Measurements from ENCODE around the gene MYO10.
"Not testable (repeated sequence)": the region's sequence is repeated elsewhere in the genome, so short reads cannot be mapped to it uniquely, and the experiment has no call there.

GRCh38 chr5:16757577-16757976, 178.5 kb downstream of the MYO10 start:
- TF ChIP-seq POLR2A, CTCF (IDR thresholded peaks at IDR 0.05): not testable (repeated sequence)

All from breast epithelium (tissue), 3 donors.